ENCODE results near the gene FGFR2.

FGFR2 gene

GRCh38 chr10:121437596-121437995 lies 160.6 kb downstream of the FGFR2 start:
- peak overlapping the region; percentile 66 for H3K56ac ChIP-seq (ENCODE audit: low read length)
- peak overlapping the region; percentile 73 for H3K18ac ChIP-seq (ENCODE audit: low read length)
- H3K36me3 ChIP-seq (ENCODE audit: control insufficient read depth, insufficient read depth, low read length), result no peaks in the 10 kb centered on the region
- peak overlapping the region; percentile 49 for H3K4ac ChIP-seq (ENCODE audit: low read depth, low read length)
- H2BK15ac ChIP-seq (replicated peaks; ENCODE audit: low read depth), result no peak overlapping the region
- H4K5ac ChIP-seq (ENCODE audit: low read length), result no peak overlapping the region
- no peak overlapping the region for H3K4me3 ChIP-seq (ENCODE audit: low read length)
- no CpG with 5 or more reads among the region's 4 CpGs for WGBS (ENCODE audit: extremely low coverage, insufficient coverage, low lambda C conversion rate)
- DNase-seq, result peak; percentile 55
- H3K9ac ChIP-seq (ENCODE audit: low read length), result peak overlapping the region; percentile 1
- no peak overlapping the region for H2BK120ac ChIP-seq (ENCODE audit: low read depth, low read length)
- H3K27me3 ChIP-seq (ENCODE audit: insufficient read depth, low read length, poor library complexity), result no peaks in the 10 kb centered on the region
- H3K4me1 ChIP-seq (ENCODE audit: control insufficient read depth, low read depth, low read length), result peaks cover 10% of the 10 kb centered on the region
- H3K23ac ChIP-seq (ENCODE audit: low read length), result no peak overlapping the region
- no peaks in the 10 kb centered on the region for H3K79me1 ChIP-seq (ENCODE audit: low read length)
- H4K8ac ChIP-seq (ENCODE audit: low read depth, low read length), result no peak overlapping the region
- no peak overlapping the region for H3K27ac ChIP-seq (ENCODE audit: low read depth, low read length)
- peak overlapping the region; percentile 14 for H2BK5ac ChIP-seq (ENCODE audit: low read length)
- no peak overlapping the region for H3K4me2 ChIP-seq (ENCODE audit: low read length)
- H3K79me2 ChIP-seq (ENCODE audit: control insufficient read depth, insufficient read depth, low read length), result no peaks in the 10 kb centered on the region
- no peak overlapping the region for H2AK5ac ChIP-seq (ENCODE audit: low read length)

GRCh38 chr10:121436630-121437341 lies 161.5 kb downstream of the FGFR2 start:
- H3K4me3 ChIP-seq (ENCODE audit: low read length), result no peak overlapping the region
- H3K4me1 ChIP-seq (ENCODE audit: control insufficient read depth, low read depth, low read length), result peaks cover 10% of the 10 kb centered on the region
- DNase-seq, result peak; percentile 89
- no peaks in the 10 kb centered on the region for H3K79me2 ChIP-seq (ENCODE audit: control insufficient read depth, insufficient read depth, low read length)
- no peak overlapping the region for H4K8ac ChIP-seq (ENCODE audit: low read depth, low read length)
- no peaks in the 10 kb centered on the region for H3K36me3 ChIP-seq (ENCODE audit: control insufficient read depth, insufficient read depth, low read length)
- no peak overlapping the region for H4K5ac ChIP-seq (ENCODE audit: low read length)
- H3K4me2 ChIP-seq (ENCODE audit: low read length), result no peak overlapping the region
- no CpG with 5 or more reads among the region's 5 CpGs for WGBS (ENCODE audit: extremely low coverage, insufficient coverage, low lambda C conversion rate)
- H3K56ac ChIP-seq (ENCODE audit: low read length), result peak overlapping the region; percentile 68
- peak overlapping the region; percentile 73 for H2BK5ac ChIP-seq (ENCODE audit: low read length)
- peak overlapping the region; percentile 49 for H3K4ac ChIP-seq (ENCODE audit: low read depth, low read length)
- no peak overlapping the region for H3K9ac ChIP-seq (ENCODE audit: low read length)
- no peak overlapping the region for H2AK5ac ChIP-seq (ENCODE audit: low read length)
- H3K18ac ChIP-seq (ENCODE audit: low read length), result peak overlapping the region; percentile 73
- no peaks in the 10 kb centered on the region for H3K79me1 ChIP-seq (ENCODE audit: low read length)
- H2BK15ac ChIP-seq (replicated peaks; ENCODE audit: low read depth), result no peak overlapping the region
- H3K23ac ChIP-seq (ENCODE audit: low read length), result no peak overlapping the region
- H3K27ac ChIP-seq (ENCODE audit: low read depth, low read length), result peak overlapping the region; percentile 68
- H2BK120ac ChIP-seq (ENCODE audit: low read depth, low read length), result peak overlapping the region; percentile 61
- no peaks in the 10 kb centered on the region for H3K27me3 ChIP-seq (ENCODE audit: insufficient read depth, low read length, poor library complexity)

GRCh38 chr10:121436281-121436629 lies 162.0 kb downstream of the FGFR2 start:
- no peak overlapping the region for H3K23ac ChIP-seq (ENCODE audit: low read length)
- peak overlapping the region; percentile 74 for H2BK5ac ChIP-seq (ENCODE audit: low read length)
- no peak overlapping the region for H3K4me2 ChIP-seq (ENCODE audit: low read length)
- H2BK15ac ChIP-seq (replicated peaks; ENCODE audit: low read depth), result no peak overlapping the region
- H3K79me1 ChIP-seq (ENCODE audit: low read length), result no peaks in the 10 kb centered on the region
- peak overlapping the region; percentile 61 for H2BK120ac ChIP-seq (ENCODE audit: low read depth, low read length)
- no peak overlapping the region for H4K5ac ChIP-seq (ENCODE audit: low read length)
- H3K27me3 ChIP-seq (ENCODE audit: insufficient read depth, low read length, poor library complexity), result no peaks in the 10 kb centered on the region
- no peaks in the 10 kb centered on the region for H3K79me2 ChIP-seq (ENCODE audit: control insufficient read depth, insufficient read depth, low read length)
- no peak for DNase-seq
- no peak overlapping the region for H4K8ac ChIP-seq (ENCODE audit: low read depth, low read length)
- no peak overlapping the region for H3K4ac ChIP-seq (ENCODE audit: low read depth, low read length)
- H3K36me3 ChIP-seq (ENCODE audit: control insufficient read depth, insufficient read depth, low read length), result no peaks in the 10 kb centered on the region
- peak overlapping the region; percentile 68 for H3K56ac ChIP-seq (ENCODE audit: low read length)
- peak overlapping the region; percentile 71 for H3K18ac ChIP-seq (ENCODE audit: low read length)
- no peak overlapping the region for H3K4me3 ChIP-seq (ENCODE audit: low read length)
- peak overlapping the region; percentile 68 for H3K27ac ChIP-seq (ENCODE audit: low read depth, low read length)
- H3K4me1 ChIP-seq (ENCODE audit: control insufficient read depth, low read depth, low read length), result peaks cover 10% of the 10 kb centered on the region
- H2AK5ac ChIP-seq (ENCODE audit: low read length), result peak overlapping the region; percentile 71
- no peak overlapping the region for H3K9ac ChIP-seq (ENCODE audit: low read length)
- no CpG with 5 or more reads among the region's 5 CpGs for WGBS (ENCODE audit: extremely low coverage, insufficient coverage, low lambda C conversion rate)

- H4K5ac ChIP-seq (ENCODE audit: low read length), result no peak overlapping the region
- H3K36me3 ChIP-seq (ENCODE audit: control insufficient read depth, insufficient read depth, low read length), result no peaks in the 10 kb centered on the region
- H3K4me1 ChIP-seq (ENCODE audit: control insufficient read depth, low read depth, low read length), result peaks cover 10% of the 10 kb centered on the region
- H2BK5ac ChIP-seq (ENCODE audit: low read length), result no peak overlapping the region
- no peak overlapping the region for H3K4ac ChIP-seq (ENCODE audit: low read depth, low read length)
- H3K9ac ChIP-seq (ENCODE audit: low read length), result no peak overlapping the region
- H3K56ac ChIP-seq (ENCODE audit: low read length), result no peak overlapping the region
- no peak overlapping the region for H3K27ac ChIP-seq (ENCODE audit: low read depth, low read length)
- WGBS (ENCODE audit: extremely low coverage, insufficient coverage, low lambda C conversion rate), result no CpG with 5 or more reads among the region's 9 CpGs
- H3K23ac ChIP-seq (ENCODE audit: low read length), result no peak overlapping the region
- H3K4me2 ChIP-seq (ENCODE audit: low read length), result no peak overlapping the region
- no peaks in the 10 kb centered on the region for H3K79me1 ChIP-seq (ENCODE audit: low read length)
- H3K4me3 ChIP-seq (ENCODE audit: low read length), result no peak overlapping the region
- no peak for DNase-seq
- H4K8ac ChIP-seq (ENCODE audit: low read depth, low read length), result no peak overlapping the region
- H3K18ac ChIP-seq (ENCODE audit: low read length), result no peak overlapping the region
- no peaks in the 10 kb centered on the region for H3K79me2 ChIP-seq (ENCODE audit: control insufficient read depth, insufficient read depth, low read length)
- no peak overlapping the region for H2BK15ac ChIP-seq (replicated peaks; ENCODE audit: low read depth)
- H3K27me3 ChIP-seq (ENCODE audit: insufficient read depth, low read length, poor library complexity), result no peaks in the 10 kb centered on the region
- no peak overlapping the region for H2AK5ac ChIP-seq (ENCODE audit: low read length)
- H2BK120ac ChIP-seq (ENCODE audit: low read depth, low read length), result no peak overlapping the region
Observed at GRCh38 chr10:121435099-121435875, 163.0 kb downstream of the FGFR2 start.

GRCh38 chr10:121433965-121434364 lies 164.3 kb downstream of the FGFR2 start:
- Histone ChIP-seq H2BK5ac (ENCODE audit: low read length) (peak overlapping the region; percentile 28), H4K8ac (ENCODE audit: low read depth, low read length) (no peak overlapping the region), H3K36me3 (ENCODE audit: control insufficient read depth, insufficient read depth, low read length) (no peaks in the 10 kb centered on the region), H2AK5ac (ENCODE audit: low read length) (peak overlapping the region; percentile 62), H3K4me3 (ENCODE audit: low read length) (no peak overlapping the region), H3K27me3 (ENCODE audit: insufficient read depth, low read length, poor library complexity) (no peaks in the 10 kb centered on the region), H3K4me1 (ENCODE audit: control insufficient read depth, low read depth, low read length) (peaks cover 10% of the 10 kb centered on the region), H3K79me1 (ENCODE audit: low read length) (no peaks in the 10 kb centered on the region), H3K4ac (ENCODE audit: low read depth, low read length) (no peak overlapping the region), H3K79me2 (ENCODE audit: control insufficient read depth, insufficient read depth, low read length) (no peaks in the 10 kb centered on the region), H3K23ac (ENCODE audit: low read length) (no peak overlapping the region), H3K18ac (ENCODE audit: low read length) (no peak overlapping the region), H2BK15ac (replicated peaks; ENCODE audit: low read depth) (no peak overlapping the region), H3K56ac (ENCODE audit: low read length) (no peak overlapping the region), H4K5ac (ENCODE audit: low read length) (no peak overlapping the region), H2BK120ac (ENCODE audit: low read depth, low read length) (no peak overlapping the region), H3K9ac (ENCODE audit: low read length) (no peak overlapping the region), H3K27ac (ENCODE audit: low read depth, low read length) (no peak overlapping the region), H3K4me2 (ENCODE audit: low read length) (no peak overlapping the region)
- no peak for DNase-seq
- WGBS (ENCODE audit: extremely low coverage, insufficient coverage, low lambda C conversion rate), result no CpG with 5 or more reads among the region's 7 CpGs

Data from mesendoderm (in vitro differentiated cells).